Activated CD4-positive, alpha-beta T cell treated with anti-CD3 and anti-CD28 coated beads, Interleukin-2, Interleukin-4, amounts not matched to agents 100 ng/mL and 50 ng/mL, durations not matched to agents 16 hours and 8 hours (primary cell): ENCODE data around the gene TMEM167B.
A peak's percentile ranks its signal among the peaks of the same experiment; 100 is the strongest.

Experiments
- DNase-seq: peaks from one replicate; pipeline ENCODE4 v3.0.0-alpha.2; 2020; ENCODE audit warnings: low spot score

Gene TMEM167B

GRCh38 chr1:109083501-109083900, 7.1 kb upstream of the TMEM167B start:
- no peak for DNase-seq

DNA sequence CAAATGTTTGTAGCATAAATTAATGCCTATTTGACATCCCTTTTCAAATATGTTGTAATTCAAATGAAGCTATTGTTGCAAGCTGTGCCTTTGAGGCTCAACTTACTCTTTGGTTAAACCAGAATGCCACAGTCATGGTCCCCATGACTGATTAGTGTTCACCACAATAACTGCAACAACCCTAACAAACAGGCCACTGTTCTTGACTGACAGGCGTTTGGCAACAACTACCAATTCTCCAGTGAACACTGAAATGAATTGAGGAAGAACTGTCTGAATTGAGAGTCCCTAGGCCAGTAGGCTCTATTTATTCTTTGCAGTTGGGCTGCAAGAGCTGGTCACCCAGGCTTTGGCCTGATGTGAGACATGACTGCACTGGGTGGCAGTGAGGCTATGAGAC, 6.6 kb upstream of the TMEM167B start:
- DNase-seq: no peak

DNA sequence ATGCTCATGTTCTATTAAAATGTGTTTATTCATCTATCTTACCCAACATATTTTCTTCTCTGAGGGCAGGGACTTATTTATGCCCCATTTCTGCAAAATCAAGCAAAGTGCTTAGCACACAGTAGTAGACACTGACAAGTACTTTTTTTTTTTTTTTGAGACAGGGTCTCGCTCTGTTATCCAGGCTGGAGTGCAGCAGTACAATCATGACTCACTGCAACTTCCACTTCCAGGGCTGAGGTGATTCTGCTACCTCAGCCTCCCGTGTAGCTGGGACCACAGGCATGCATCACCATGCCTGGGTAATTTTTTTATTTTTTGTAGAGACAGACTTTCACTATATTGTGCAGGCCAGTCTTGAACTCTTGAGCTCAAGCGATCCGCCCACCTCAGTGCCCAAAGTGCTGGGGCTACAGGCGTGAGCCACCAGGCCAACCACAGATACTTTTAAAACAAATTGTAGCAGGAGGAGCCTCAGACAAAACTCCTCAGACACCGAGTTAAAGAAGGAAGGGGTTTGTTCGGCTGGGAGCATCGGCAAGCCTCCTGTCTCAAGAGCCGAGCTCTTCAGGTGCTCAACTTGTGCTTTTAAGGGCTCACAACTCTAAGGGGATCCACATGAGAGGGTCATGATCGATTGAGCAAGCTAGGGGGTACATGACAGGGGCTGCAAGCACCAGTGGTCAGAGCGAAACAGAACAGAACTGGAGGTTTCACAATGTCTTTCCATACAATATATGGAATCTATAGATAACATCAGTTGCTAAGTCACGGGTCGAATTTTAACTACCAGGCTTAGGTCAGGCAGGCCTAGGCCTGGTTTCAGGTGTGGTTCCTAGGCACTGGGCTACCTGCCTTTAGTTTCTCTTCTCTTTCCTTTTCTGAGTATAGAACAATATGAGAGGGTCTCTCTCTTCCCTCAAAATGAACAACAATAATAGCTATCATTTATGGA, 5.7 kb upstream of the TMEM167B start:
- DNase-seq: no peak

DNA sequence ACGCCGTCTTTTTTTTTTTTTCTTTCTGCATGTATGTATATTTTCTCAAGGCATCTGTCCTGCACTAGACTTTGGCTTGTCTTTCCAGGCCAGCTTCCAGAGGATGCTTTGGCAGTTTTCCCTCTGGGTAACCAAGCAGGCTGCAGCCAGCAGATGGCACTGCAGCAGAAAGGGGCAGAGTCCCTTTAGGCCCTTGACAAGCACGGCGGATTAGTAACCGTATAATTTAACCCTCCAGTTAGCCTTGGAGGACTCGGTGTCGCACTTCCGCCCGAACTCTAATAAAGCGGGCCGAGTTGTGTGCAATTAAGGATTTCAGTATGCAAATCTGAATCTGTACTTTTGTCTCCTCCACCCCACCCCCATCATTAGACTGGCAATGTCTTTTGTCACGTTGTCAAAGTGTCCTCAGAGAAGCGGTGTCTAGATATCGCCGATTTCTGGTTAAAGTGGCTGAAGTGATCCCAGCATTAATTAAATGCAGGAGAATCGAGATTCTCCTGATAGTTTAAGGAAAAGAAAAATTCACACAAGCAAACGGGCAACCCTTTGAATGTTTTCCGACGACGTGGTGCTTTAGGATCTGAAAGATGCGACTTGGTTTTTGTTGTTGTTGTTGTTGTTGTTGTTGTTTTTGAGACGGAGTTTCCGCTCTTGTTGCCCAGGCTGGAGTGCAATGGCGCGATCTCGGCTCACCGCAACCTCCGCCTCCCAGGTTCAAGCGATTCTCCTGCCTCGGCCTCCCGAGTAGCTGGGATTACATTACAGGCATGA, 1.1 kb upstream of the TMEM167B start:
- peak; percentile 50 for DNase-seq

DNA sequence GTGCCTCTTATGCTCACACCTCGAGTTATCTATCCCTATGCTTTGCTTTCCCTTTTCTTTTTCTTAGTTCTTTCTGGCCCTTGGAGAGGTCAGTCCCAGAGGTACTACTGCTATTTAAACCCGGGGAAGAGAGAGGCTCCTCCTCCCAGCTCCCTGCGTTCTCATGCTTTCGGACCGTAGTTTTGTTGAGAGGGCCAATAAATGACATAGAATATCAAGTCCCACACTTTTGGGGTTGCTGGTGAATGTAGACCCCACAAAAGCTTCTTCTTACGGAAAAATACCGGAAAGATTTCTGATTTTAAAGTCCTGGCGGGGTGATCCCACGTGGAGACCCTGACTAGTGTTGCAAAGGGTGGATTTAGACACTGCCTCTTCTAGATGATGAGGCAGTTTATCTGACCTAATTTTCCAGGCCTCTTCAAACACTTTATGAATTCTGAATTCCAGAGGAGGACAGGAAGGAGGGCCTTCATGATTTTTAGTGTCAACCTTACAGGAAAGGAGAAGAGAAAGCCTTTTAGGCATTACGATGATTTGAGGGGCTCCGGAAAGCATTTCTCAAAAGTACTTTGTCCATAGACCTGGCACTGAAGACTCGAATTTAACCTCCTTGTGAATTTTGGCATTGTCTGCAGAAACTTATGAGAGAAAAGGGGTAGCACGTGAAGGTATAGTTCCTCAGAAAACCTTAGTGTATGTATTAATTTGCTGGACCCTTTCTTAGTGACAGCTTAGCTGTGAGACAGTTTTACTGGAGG, 694 bp downstream of the TMEM167B start:
- no peak for DNase-seq

- peak; percentile 46 for DNase-seq
Measured at GRCh38 chr1:109091839-109092193, 1.3 kb downstream of the TMEM167B start.

DNA sequence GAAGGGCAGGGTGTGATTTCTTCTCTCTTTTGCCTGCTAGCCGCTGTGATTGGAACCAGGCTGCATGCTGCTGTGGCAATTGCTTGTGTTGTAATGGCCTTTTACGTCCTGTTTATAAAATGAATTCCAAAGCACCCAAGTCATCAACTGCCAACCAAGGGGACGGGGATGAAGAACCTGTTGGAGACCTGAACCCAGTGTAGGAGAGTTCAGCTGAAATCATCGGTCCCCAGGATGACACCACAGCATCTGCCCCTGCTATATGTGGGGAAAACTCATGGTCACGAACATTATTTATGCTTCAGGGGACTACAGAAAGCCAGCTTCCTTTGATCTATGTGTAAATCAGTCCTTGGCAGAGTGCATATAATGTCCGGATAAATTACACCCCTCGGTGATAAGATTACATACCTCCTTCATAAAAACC, 3.8 kb downstream of the TMEM167B start:
- no peak for DNase-seq

DNA sequence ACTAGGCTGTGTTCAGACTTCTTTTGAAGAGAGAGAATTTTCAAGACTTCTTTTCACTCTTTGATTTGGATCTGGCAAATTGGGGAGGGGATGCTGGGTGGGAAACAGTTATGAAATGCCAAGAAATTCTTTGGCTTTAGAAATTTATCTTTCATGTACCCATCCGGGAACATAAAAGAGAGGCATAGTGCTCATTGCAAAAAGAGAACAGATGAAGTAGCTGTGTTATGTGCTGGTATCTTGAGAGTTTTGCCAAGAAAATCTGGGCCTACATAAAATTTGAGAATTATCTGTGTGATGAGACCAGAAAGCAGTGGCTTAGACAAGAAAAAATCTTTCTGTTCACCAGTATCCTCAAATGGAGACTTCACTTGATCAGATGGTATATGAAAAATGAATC, 4.3 kb downstream of the TMEM167B start:
- DNase-seq: no peak

- no peak for DNase-seq
Measured at GRCh38 chr1:109095631-109096030, 5.1 kb downstream of the TMEM167B start.

- no peak for DNase-seq
Measured at GRCh38 chr1:109096120-109096519, 5.6 kb downstream of the TMEM167B start.

- DNase-seq: peak; percentile 98
Measured at GRCh38 chr1:109099938-109100773, 9.6 kb downstream of the TMEM167B start.

- no peak for DNase-seq
Measured at GRCh38 chr1:109104364-109105151, 14.0 kb downstream of the TMEM167B start.

DNA sequence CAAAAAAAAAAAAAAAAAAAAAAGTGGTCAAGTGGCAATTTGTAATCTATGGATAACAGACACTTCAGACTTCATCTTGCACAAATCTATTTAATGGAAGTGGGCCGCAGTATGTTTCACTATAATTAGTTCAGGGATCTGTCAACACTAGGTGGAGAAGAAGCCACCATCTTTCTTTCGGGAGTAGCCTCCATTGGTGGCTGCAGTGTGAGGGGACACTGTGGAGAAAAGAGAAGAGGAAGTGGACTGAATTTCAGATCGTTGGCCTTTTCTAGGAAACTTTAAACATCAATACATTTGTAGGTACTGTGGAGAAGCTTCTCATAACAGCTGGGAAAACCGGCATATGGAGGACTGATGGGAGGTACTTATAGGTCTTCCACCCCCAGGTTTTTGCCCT, 15.3 kb downstream of the TMEM167B start:
- no peak for DNase-seq

- no peak for DNase-seq
Measured at GRCh38 chr1:109107785-109108184, 17.2 kb downstream of the TMEM167B start.

GRCh38 chr1:109109906-109110305, 19.3 kb downstream of the TMEM167B start:
- DNase-seq: no peak

- no peak for DNase-seq
Measured at GRCh38 chr1:109111386-109112055, 21.0 kb downstream of the TMEM167B start.

DNA sequence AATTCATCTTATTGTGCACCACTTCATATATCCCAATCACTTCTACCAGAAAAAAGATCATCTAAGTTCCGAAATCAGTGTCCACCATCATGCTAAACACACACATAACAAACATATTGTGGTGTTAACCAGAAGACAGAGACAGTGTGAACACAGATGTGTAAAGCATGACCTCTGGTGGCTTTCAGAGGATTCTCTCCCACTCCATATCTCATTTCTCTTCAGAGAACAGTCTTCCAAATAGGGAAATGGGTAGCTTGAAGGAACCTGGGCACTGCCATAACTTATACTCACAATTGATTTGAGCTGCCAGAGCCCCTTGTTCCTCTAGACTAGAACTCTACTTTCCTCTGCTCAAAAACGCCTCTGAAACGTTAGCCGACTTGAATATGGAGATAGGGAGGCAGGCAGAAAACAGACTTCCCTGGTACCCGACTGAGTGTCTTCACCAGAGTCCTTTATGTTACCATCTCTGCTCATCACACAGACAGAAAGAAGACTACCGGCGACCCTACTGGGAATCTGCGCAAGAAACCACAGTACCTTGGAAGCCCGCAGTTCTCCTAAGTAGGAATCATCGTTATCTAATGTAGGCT, 21.6 kb downstream of the TMEM167B start:
- DNase-seq: no peak

GRCh38 chr1:109112652-109113285, 22.2 kb downstream of the TMEM167B start:
- peak; percentile 90 for DNase-seq
